ENCODE measurements around the gene CNP.

GRCh38 chr17:41975099-41976083 is 8.8 kb downstream of the CNP start:
- TF ChIP-seq SPI1 (IDR thresholded peaks at IDR 0.05; ENCODE audit: low read depth, low read length): no peak
- TF ChIP-seq POLR2AphosphoS5 (IDR thresholded peaks at IDR 0.05; ENCODE audit: low read depth, low read length): no peak
- no peak for TF ChIP-seq POLR2A (IDR thresholded peaks at IDR 0.05; ENCODE audit: low read depth, low read length)
